ENCODE measurements around the gene MTCL1.

DNA sequence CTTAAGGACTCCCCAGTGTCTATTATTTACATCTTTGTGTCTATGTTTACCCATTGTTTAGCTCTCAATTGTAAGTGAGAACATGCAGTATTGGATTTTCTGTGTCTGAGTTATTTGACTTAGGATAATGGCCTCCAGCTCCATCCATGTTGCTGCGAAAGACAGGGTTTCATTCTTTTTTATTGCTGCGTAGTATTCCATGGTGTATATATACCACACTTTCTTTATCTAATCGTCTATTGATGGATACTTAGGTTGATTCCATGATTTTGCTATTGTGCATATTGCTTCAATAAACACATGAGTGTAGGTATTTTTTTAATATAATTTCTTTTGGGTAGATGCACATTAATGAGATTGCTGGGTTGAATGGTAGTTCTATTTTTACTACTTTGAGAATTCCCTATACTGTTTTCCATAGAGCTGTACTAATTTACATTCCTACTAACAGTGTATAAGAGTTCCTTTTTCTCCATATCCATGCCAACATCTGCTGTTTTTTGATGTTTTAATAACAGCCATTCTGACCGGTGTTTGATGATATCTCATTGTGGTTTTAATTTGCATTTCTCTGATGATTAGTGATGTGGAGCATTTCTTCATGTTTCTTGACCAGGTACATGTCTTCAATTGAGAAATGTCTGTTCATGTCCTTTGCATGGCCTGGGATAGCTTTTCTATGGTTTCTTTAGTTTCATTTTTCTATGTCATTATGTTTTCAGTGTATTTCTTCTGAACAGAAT lies 21.8 kb downstream of the MTCL1 start:
- no peak for TF ChIP-seq CTCF (IDR thresholded peaks at IDR 0.05; ENCODE audit: low read length)
- TF ChIP-seq EZH2 (IDR thresholded peaks at IDR 0.05; ENCODE audit: borderline replicate concordance, low read length): no peak
